Fibroblast of lung (primary cell): ENCODE data around the gene UGT2A3. TPM values are rescaled to one million over a fixed set of nuclear protein-coding genes. Genes with fewer than 3 reads are reported as not detected.

ENCODE experiments used
- DNase-seq, 2 donors: peaks; one replicate each; pipeline versions ENCODE4 v3.0.0 to v3.0.0-alpha.2; 2010; ENCODE audit warnings: low read depth in 2 of 2
- H2AFZ ChIP-seq: 2 replicates; pipeline ENCODE4 v1.5.1; 2012; ENCODE audit warnings: low read length, control low read depth, inconsistent platforms
- H3K27ac ChIP-seq: 2 replicates; pipeline ENCODE4 v1.5.1; 2011; ENCODE audit warnings: low read length, control low read depth; ENCODE audit not compliant: insufficient read depth
- H3K27me3 ChIP-seq: 2 replicates; pipeline ENCODE4 v1.5.1; 2011; ENCODE audit warnings: mild to moderate bottlenecking, low read length; ENCODE audit not compliant: control insufficient read depth, insufficient read depth
- H3K36me3 ChIP-seq: 2 replicates; pipeline ENCODE4 v1.5.1; 2011; ENCODE audit warnings: low read length; ENCODE audit not compliant: control insufficient read depth, insufficient read depth
- H3K4me1 ChIP-seq: 2 replicates; pipeline ENCODE4 v1.5.1; 2011; ENCODE audit warnings: low read length; ENCODE audit not compliant: control insufficient read depth, insufficient read depth; ENCODE audit errors: extremely low read depth
- H3K4me2 ChIP-seq: 2 replicates; pipeline ENCODE4 v1.5.1; 2011; ENCODE audit warnings: low read length, control low read depth; ENCODE audit not compliant: insufficient read depth; ENCODE audit errors: extremely low read depth
- H3K4me3 ChIP-seq, 4 experiments: fragments of 200-600 bp in 1 of 4; sonication (generic) in 1 of 4; replicated peaks in 1 of 4; 2 replicates each; pipeline ENCODE4 v1.5.1; 2011 to 2016; ENCODE audit warnings: low read length in 4 of 4, low read depth in 3 of 4, mild to moderate bottlenecking in 3 of 4, control low read depth in 2 of 4, inconsistent platforms in 1 of 4, mixed read lengths in 1 of 4; ENCODE audit not compliant: insufficient read depth in 1 of 4; ENCODE audit errors: control extremely low read depth in 1 of 4
- H3K79me2 ChIP-seq: 2 replicates; pipeline ENCODE4 v1.5.1; 2012; ENCODE audit warnings: mild to moderate bottlenecking, low read length, inconsistent platforms; ENCODE audit not compliant: control insufficient read depth, insufficient read depth
- H3K9ac ChIP-seq: 2 replicates; pipeline ENCODE4 v1.5.1; 2011; ENCODE audit warnings: mild to moderate bottlenecking, low read length, control low read depth; ENCODE audit not compliant: insufficient read depth
- H3K9me3 ChIP-seq: 2 replicates; pipeline ENCODE4 v1.5.1; 2012; ENCODE audit warnings: low read depth, low read length; ENCODE audit not compliant: control insufficient read depth, insufficient read depth
- H4K20me1 ChIP-seq: 2 replicates; pipeline ENCODE4 v1.5.1; 2011; ENCODE audit warnings: low read length; ENCODE audit not compliant: control insufficient read depth, insufficient read depth; ENCODE audit errors: extremely low read depth
- CTCF ChIP-seq, 2 donors: IDR thresholded peaks in 1 of 2; conservative IDR thresholded peaks in 1 of 2; 1 replicate in 1 of 2; 2 replicates in 1 of 2; pipeline ENCODE4 v1.5.1; 2011 to 2012; ENCODE audit warnings: low read length in 2 of 2, control low read depth in 1 of 2, inconsistent platforms in 1 of 2, low read depth in 1 of 2, mild to moderate bottlenecking in 1 of 2
- EZH2 ChIP-seq: IDR thresholded peaks from 2 replicates; pipeline ENCODE4 v1.5.1; 2012; ENCODE audit warnings: low read length, control low read depth, mild to moderate bottlenecking; ENCODE audit errors: missing control alignments
- polyA plus RNA-seq, 2 donors: library from polyadenylated mRNA; depleted of rRNA in 1 of 2; stranded (reverse) in 1 of 2; unstranded in 1 of 2; fragments of >200 nt; gene quantifications; 2 replicates each; pipeline ENCODE4 v1.2.1, GENCODE V29; 2011 to 2012; ENCODE audit warnings: missing spikeins in 1 of 2
- total RNA-seq: library from RNA; depleted of rRNA; stranded (reverse); fragments of >200 nt; gene quantifications from 2 replicates; pipeline ENCODE4 v1.2.1, GENCODE V29; 2014

The UGT2A3 gene
- total and polyA plus RNA-seq, 2 donors (not counting 1 experiment from before 2014, with no cell fraction given) = not detected

- Histone ChIP-seq H3K4me1 (no peaks in the 10 kb centered on the region), H3K27me3 (no peaks in the 10 kb centered on the region), H3K9ac (no peak overlapping the region), H2AFZ (no peak overlapping the region), H3K27ac (no peak overlapping the region), H3K36me3 (no peaks in the 10 kb centered on the region), H3K79me2 (no peaks in the 10 kb centered on the region), H3K4me3 (no peak overlapping the region), H3K4me2 (no peak overlapping the region), H4K20me1 (no peaks in the 10 kb centered on the region), H3K9me3 (no peaks in the 10 kb centered on the region)
- TF ChIP-seq EZH2 = no peak
- no peak for TF ChIP-seq CTCF (conservative IDR thresholded peaks at IDR 0.05 in 1 of 2, IDR thresholded peaks at IDR 0.05 in 1 of 2; ENCODE audit: low read depth in 1 of 2, low read length in 2 of 2)
- no peak for DNase-seq
Observed at GRCh38 chr4:68987007-68987406, 35.4 kb upstream of the UGT2A3 start.

DNA sequence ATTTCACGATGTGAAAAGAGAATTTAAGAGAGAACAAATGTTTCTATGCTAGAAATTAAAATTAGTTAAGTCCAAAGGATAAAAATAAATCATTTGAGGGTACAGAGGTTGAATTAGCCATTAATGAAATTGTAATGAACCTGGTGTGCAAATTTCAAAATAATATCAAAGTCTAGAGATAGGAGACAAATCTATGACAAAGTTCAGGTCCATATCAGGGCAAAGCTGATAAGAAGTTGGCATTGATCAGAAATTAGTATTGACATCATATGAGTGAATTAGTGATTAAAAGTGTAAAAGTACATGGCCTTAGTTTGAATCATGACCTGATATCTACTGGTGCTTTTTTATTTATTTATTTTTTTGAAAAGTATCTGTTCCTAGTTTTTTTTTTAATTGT lies 33.8 kb upstream of the UGT2A3 start:
- Histone ChIP-seq H3K9me3 (no peaks in the 10 kb centered on the region), H3K4me2 (no peak overlapping the region), H3K79me2 (no peaks in the 10 kb centered on the region), H3K27ac (no peak overlapping the region), H3K9ac (no peak overlapping the region), H3K4me3 (no peak overlapping the region), H3K27me3 (no peaks in the 10 kb centered on the region), H4K20me1 (no peaks in the 10 kb centered on the region), H3K36me3 (no peaks in the 10 kb centered on the region), H3K4me1 (no peaks in the 10 kb centered on the region), H2AFZ (no peak overlapping the region)
- no peak for DNase-seq
- no peak for TF ChIP-seq EZH2
- TF ChIP-seq CTCF (conservative IDR thresholded peaks at IDR 0.05 in 1 of 2, IDR thresholded peaks at IDR 0.05 in 1 of 2; ENCODE audit: low read depth in 1 of 2, low read length in 2 of 2) = no peak

DNA sequence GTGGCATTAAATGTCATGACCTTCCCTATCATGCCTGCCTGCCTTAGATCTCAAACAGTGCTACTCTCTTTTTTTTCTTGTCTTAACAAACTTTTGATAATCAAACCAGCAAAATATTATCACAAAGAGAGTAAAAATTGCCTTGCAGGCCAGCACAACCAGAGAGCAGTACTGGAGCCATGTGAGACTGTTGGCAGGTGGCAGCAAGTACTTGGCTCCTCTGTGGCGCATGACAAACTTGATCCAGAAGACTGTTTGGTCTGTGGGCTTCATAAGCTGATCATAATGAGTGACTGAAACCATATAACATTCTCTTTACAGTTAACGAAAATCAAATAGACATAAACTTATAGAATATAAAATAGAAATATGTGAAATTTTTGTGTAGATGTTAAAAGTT lies 33.3 kb upstream of the UGT2A3 start:
- no peak overlapping the region for H3K4me3 ChIP-seq
- no peaks in the 10 kb centered on the region for H4K20me1 ChIP-seq
- no peak overlapping the region for H3K4me2 ChIP-seq
- no peaks in the 10 kb centered on the region for H3K27me3 ChIP-seq
- no peak for DNase-seq
- no peak overlapping the region for H3K27ac ChIP-seq
- no peak overlapping the region for H2AFZ ChIP-seq
- H3K79me2 ChIP-seq = no peaks in the 10 kb centered on the region
- no peaks in the 10 kb centered on the region for H3K9me3 ChIP-seq
- H3K9ac ChIP-seq = no peak overlapping the region
- TF ChIP-seq CTCF (conservative IDR thresholded peaks at IDR 0.05 in 1 of 2, IDR thresholded peaks at IDR 0.05 in 1 of 2; ENCODE audit: low read depth in 1 of 2, low read length in 2 of 2) (no peak), EZH2 (no peak)
- no peaks in the 10 kb centered on the region for H3K4me1 ChIP-seq
- no peaks in the 10 kb centered on the region for H3K36me3 ChIP-seq
